EL (cell line): ENCODE data around the gene LRMDA.

Source experiments
- DNase-seq: peaks from one replicate; pipeline ENCODE4 v3.0.0-alpha.2; 2016

LRMDA gene

GRCh38 chr10:76265441-76266113 is 834.2 kb downstream of the LRMDA start:
- no peak for DNase-seq

- no peak for DNase-seq
These were observed 837.1 kb downstream of the LRMDA start for GRCh38 chr10:76268530-76268929.

GRCh38 chr10:76268954-76269353 is 837.5 kb downstream of the LRMDA start:
- no peak for DNase-seq

DNA sequence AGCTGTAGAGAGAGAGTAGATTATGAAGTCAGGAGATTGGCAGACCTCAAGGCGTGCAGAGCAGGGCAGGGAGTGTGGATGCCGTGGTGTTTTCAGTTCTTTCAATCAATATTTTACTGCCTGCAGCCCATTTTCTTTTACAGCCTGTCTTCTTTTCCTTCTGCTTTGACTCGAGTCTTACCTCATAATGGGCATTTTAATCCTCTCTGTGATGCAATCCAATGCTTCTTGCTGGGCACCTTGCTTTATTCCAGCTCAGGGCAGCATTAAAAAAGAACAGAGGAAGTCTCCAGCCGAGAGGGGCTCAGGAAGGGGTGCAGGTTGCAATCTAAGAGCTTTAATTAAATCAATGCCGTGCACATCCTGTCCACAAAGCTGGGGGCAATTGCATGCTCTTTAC is 839.0 kb downstream of the LRMDA start:
- no peak for DNase-seq

GRCh38 chr10:76274933-76275332 is 843.5 kb downstream of the LRMDA start:
- no peak for DNase-seq

- no peak for DNase-seq
These were observed 847.5 kb downstream of the LRMDA start for GRCh38 chr10:76278811-76279460.

DNA sequence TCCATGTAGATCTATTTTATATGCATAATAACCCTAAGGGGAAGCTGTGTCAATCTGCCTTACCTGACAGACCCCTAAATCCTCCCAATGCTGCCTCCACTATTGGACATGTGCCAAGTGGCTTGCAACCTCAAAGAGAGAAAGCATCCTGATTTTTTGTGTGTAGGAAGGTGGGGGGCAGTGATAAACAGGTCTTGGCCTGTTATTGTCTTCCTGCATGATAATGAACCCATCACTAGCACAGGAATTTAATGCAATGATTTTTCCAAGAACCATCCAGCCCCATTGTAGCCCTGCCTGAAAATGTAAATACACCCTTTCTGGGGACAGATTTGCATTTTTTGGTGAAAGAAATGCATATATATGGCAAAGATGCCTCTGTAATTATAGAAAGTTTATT is 850.2 kb downstream of the LRMDA start:
- no peak for DNase-seq

GRCh38 chr10:76282061-76283025 is 850.9 kb downstream of the LRMDA start:
- DNase-seq, result no peak

GRCh38 chr10:76284351-76284750 is 852.9 kb downstream of the LRMDA start:
- no peak for DNase-seq

- DNase-seq, result peak; percentile 78
These were observed 853.6 kb downstream of the LRMDA start for GRCh38 chr10:76285012-76285411.

- DNase-seq, result no peak
These were observed 854.1 kb downstream of the LRMDA start for GRCh38 chr10:76285515-76285914.

DNA sequence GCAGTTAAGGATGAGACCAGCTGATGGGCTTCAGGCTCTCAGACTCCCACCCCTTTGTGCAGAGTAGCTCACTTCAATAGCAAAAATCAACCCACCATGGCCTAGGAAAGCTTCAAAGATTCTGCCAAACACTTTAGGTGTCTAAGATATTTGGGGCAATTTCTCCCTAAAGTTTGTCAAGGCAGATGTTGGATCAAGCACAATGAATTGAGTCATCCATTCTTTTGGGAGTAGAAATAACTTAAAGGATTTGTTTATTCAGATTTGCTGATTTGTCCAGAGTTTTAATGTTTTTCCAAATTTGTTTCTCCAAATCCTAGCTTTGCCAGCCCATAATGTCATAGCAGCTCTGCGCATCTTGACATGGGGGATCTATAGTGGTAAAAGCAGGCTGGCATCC is 855.1 kb downstream of the LRMDA start:
- no peak for DNase-seq

GRCh38 chr10:76287856-76288255 is 856.4 kb downstream of the LRMDA start:
- DNase-seq, result no peak

DNA sequence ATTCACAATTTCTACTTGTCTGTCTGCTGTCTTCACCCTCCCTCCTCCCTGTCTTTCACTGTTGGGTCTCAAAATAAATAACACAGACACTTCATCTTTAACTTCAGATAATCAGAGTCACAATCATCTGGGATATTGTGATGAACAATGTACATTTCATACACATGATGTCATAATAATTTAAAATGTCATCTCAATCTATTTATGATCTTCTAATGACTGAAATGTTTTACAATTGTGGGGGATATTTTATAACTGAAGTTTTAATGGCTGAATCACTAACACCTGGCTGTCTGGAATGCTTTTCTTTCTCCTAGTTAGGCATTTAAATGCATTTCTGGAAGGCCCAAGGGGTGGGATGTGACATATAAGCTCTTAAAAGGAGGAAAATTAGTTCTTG is 859.8 kb downstream of the LRMDA start:
- peak; percentile 30 for DNase-seq

DNA sequence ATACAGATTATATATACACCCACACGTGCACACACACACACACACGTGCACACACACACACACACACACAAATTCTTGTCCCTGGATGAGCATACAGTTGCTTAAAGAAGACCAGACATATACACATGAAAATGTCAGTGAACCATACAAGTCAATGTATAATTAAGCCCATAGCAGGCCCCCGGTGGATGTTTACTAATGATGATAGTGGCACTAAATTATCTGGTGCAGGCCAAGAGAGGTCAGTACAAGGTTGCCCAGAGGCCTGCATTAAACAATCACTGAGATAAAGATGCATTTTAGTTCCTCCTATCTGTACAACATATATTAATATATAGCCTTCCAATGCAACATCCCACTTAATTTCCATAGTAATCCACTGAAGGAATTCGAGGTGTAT is 860.5 kb downstream of the LRMDA start:
- DNase-seq, result no peak

GRCh38 chr10:76296957-76297356 is 865.5 kb downstream of the LRMDA start:
- DNase-seq, result no peak

- no peak for DNase-seq
These were observed 865.9 kb downstream of the LRMDA start for GRCh38 chr10:76297358-76297757.

GRCh38 chr10:76297780-76298281 is 866.4 kb downstream of the LRMDA start:
- no peak for DNase-seq

DNA sequence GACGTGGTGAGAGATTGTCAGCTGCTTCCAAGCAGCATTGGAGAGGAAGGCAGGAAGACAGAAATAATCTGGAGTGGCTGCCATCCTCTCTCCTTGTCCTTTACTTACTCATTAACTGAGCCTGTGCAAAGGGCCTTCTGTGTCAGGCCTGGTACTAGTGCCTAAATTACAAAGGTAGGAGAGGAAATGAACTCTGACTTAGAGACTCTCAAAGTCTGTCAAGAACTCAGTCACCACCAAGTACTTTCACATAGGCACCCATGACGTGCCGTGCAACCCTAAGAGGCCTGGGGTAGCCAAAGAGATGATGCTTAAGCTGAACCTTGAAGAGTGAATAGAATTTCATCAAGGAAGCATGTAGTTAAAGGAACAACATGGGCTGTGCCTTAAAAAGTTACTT is 866.9 kb downstream of the LRMDA start:
- no peak for DNase-seq

- DNase-seq, result no peak
These were observed 868.1 kb downstream of the LRMDA start for GRCh38 chr10:76299501-76299900.

GRCh38 chr10:76301211-76301610 is 869.8 kb downstream of the LRMDA start:
- DNase-seq, result no peak

GRCh38 chr10:76301950-76302349 is 870.5 kb downstream of the LRMDA start:
- DNase-seq, result no peak

DNA sequence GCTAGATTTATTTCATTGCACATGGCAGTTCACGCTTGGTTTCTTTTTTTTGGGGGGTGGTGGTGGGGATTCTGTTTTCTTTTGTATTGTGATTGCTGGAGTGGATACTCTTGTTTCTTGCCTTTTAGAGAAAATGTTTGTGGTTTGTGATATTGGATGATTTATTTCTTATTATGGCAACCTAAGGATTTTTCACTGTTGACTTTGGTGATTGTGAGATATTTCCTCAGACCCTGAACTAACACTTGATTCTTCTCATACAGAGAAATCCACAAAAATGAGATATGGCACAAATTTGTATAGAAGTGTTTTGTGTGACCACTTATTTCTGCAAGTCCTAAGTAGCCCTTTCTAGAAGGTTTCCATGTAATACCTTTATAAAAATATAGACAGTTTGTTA is 871.1 kb downstream of the LRMDA start:
- DNase-seq, result no peak
